GM10266 (cell line): Measurements from ENCODE around the gene TDRD5.

Experiments used
- DNase-seq: peaks from one replicate; pipeline ENCODE4 v3.0.0; 2012; ENCODE audit errors: extremely low spot score
- TF ChIP-seq, protein P1 (sequence below): IDR thresholded peaks from 2 replicates; pipeline ENCODE4 v1.5.1; 2012; ENCODE audit warnings: mild to moderate bottlenecking, low read depth; ENCODE audit not compliant: control insufficient read depth, insufficient read depth; ENCODE audit errors: missing control alignments

The TDRD5 gene

GRCh38 chr1:179588425-179589024 lies 3.1 kb upstream of the TDRD5 start:
- TF ChIP-seq, protein P1, sequence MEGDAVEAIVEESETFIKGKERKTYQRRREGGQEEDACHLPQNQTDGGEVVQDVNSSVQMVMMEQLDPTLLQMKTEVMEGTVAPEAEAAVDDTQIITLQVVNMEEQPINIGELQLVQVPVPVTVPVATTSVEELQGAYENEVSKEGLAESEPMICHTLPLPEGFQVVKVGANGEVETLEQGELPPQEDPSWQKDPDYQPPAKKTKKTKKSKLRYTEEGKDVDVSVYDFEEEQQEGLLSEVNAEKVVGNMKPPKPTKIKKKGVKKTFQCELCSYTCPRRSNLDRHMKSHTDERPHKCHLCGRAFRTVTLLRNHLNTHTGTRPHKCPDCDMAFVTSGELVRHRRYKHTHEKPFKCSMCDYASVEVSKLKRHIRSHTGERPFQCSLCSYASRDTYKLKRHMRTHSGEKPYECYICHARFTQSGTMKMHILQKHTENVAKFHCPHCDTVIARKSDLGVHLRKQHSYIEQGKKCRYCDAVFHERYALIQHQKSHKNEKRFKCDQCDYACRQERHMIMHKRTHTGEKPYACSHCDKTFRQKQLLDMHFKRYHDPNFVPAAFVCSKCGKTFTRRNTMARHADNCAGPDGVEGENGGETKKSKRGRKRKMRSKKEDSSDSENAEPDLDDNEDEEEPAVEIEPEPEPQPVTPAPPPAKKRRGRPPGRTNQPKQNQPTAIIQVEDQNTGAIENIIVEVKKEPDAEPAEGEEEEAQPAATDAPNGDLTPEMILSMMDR = no peak
- DNase-seq = peak; percentile 13

- DNase-seq = peak; percentile 6
- TF ChIP-seq, protein P1 = no peak
Measured at GRCh38 chr1:179589509-179589908, 2.1 kb upstream of the TDRD5 start.

DNA sequence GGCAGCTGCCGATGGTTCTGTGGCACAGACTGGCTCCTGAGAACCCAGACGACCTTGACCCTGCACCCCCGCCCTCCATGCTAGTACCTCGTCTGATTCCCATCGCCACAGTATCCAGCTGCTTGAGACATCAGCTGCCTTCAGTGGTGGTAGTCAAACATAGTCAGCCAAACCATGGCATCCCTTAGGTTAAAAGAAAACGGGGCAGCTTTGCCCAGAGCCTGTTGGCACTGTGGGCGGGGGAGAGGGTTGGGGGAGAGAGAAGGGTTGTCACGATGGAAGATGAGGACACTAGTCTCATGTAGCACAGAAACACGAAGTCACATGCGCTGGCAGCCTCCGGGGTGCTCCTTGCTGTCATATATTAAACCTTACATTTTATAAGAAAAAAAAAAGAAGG lies 961 bp upstream of the TDRD5 start:
- DNase-seq = peak; percentile 10
- TF ChIP-seq, protein P1 = no peak

DNA sequence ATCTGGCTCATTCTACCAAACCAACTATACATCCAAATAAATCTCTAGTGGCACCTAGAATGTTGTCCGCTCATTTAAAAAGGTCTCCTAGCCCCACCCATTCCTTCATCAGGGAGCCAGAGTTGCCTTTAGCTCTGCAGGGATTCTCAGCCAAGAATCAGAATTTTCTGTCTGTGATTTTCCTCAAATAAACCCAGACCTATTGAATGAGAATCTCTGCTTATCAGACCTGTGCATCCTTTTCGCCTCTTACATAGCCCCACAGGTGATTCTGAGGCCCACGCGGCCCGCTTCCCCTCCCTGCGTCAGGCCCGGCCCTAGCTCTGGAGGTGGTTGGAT lies 410 bp upstream of the TDRD5 start:
- DNase-seq = peak; percentile 6
- TF ChIP-seq, protein P1 = no peak

DNA sequence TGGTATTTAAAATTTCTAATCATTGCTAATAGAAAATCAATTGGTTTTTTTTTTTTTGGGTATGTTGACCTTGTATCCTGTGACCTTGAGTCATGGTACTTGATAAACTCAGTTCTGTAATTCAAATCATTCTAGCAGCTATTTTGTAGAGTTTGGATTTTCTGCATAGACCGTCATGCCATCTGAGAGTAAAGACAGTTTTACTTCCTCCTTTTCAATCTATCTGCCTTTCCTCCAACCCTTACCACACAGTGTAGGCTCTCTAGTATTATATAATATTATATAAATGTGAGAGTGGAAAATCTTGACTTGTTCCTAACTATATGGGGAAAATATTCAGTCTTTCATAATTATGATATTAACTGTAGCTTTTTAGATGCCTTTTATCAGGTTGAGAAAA lies 7.0 kb downstream of the TDRD5 start:
- TF ChIP-seq, protein P1 = no peak
- no peak for DNase-seq

DNA sequence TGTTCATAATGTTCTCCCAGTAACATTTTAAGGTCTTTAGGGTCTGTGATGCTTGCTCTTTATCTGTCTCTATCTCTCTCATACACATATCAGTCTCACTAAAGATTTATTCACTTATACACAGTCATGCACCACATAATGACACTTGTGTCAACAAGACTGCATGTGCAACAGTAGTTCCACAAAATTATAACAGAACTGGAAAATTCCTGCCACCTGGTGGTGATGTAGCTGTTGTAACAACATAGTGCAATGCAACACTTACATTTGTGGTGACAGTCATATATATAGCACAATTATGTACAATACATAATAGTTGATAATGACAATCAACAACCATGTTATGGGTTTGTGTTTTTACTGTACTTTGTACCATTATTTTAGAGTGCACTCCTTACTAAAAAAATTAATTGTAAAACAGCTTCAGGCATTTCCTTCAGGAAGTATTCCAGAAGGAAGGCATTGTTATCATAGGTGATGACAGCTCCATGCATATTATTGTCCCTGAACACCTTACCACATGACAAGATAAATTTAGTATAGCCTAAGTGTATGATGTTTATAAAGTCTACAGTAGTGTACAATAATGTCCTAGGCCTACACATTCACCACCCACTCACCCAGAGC lies 8.1 kb downstream of the TDRD5 start:
- DNase-seq = peak; percentile 5
- TF ChIP-seq, protein P1 = peak; percentile 26

GRCh38 chr1:179601093-179601492 lies 9.5 kb downstream of the TDRD5 start:
- DNase-seq = no peak
- TF ChIP-seq, protein P1 = no peak
